ENCODE data around the gene SPSB2.
A peak's percentile ranks its signal among the peaks of the same experiment; 100 is the strongest.

SPSB2 gene

GRCh38 chr12:6850796-6851152, 22.3 kb downstream of the SPSB2 start:
- Mint-ChIP-seq H3K4me1 (peaks cover 38% of the 10 kb centered on the region), H3K36me3 (ENCODE audit: insufficient read depth) (peaks cover 23% of the 10 kb centered on the region), H3K4me3 (peak overlapping the region; percentile 87), H3K9me3 (no peaks in the 10 kb centered on the region), H3K27ac (ENCODE audit: low read depth) (peak overlapping the region; percentile 74), H3K27me3 (no peaks in the 10 kb centered on the region)
- ATAC-seq (replicated peaks; ENCODE audit: extremely low read depth, poor library complexity, severe bottlenecking), result no peak
- DNase-seq (ENCODE audit: low spot score in 2 of 2), result no peak

- DNase-seq (ENCODE audit: low spot score in 2 of 2) (no peak), ATAC-seq (replicated peaks; ENCODE audit: extremely low read depth, poor library complexity, severe bottlenecking) (no peak)
- Mint-ChIP-seq H3K27me3 (no peaks in the 10 kb centered on the region), H3K9me3 (no peaks in the 10 kb centered on the region), H3K36me3 (ENCODE audit: insufficient read depth) (peaks cover 21% of the 10 kb centered on the region), H3K27ac (ENCODE audit: low read depth) (no peak overlapping the region), H3K4me1 (peaks cover 35% of the 10 kb centered on the region), H3K4me3 (peak overlapping the region; percentile 38)
Observed at GRCh38 chr12:6849976-6850560, 23.0 kb downstream of the SPSB2 start.

GRCh38 chr12:6849427-6849826, 23.7 kb downstream of the SPSB2 start:
- ATAC-seq (replicated peaks; ENCODE audit: extremely low read depth, poor library complexity, severe bottlenecking) (no peak), DNase-seq (ENCODE audit: low spot score in 2 of 2) (no peak)
- H3K27me3 Mint-ChIP-seq, result no peaks in the 10 kb centered on the region
- H3K4me3 Mint-ChIP-seq, result no peak overlapping the region
- no peaks in the 10 kb centered on the region for H3K9me3 Mint-ChIP-seq
- peaks cover 21% of the 10 kb centered on the region for H3K36me3 Mint-ChIP-seq (ENCODE audit: insufficient read depth)
- no peak overlapping the region for H3K27ac Mint-ChIP-seq (ENCODE audit: low read depth)
- peaks cover 35% of the 10 kb centered on the region for H3K4me1 Mint-ChIP-seq

GRCh38 chr12:6847676-6848075, 25.4 kb downstream of the SPSB2 start:
- ATAC-seq (replicated peaks; ENCODE audit: extremely low read depth, poor library complexity, severe bottlenecking) (no peak), DNase-seq (ENCODE audit: low spot score in 2 of 2) (no peak)
- Mint-ChIP-seq H3K9me3 (no peaks in the 10 kb centered on the region), H3K27me3 (no peaks in the 10 kb centered on the region), H3K36me3 (ENCODE audit: insufficient read depth) (peaks cover 21% of the 10 kb centered on the region), H3K4me3 (no peak overlapping the region), H3K4me1 (peaks cover 20% of the 10 kb centered on the region), H3K27ac (ENCODE audit: low read depth) (no peak overlapping the region)

GRCh38 chr12:6846316-6846869, 26.7 kb downstream of the SPSB2 start:
- peaks cover 13% of the 10 kb centered on the region for H3K4me1 Mint-ChIP-seq
- H3K27ac Mint-ChIP-seq (ENCODE audit: low read depth), result no peak overlapping the region
- H3K9me3 Mint-ChIP-seq, result no peaks in the 10 kb centered on the region
- no peak overlapping the region for H3K4me3 Mint-ChIP-seq
- ATAC-seq (replicated peaks; ENCODE audit: extremely low read depth, poor library complexity, severe bottlenecking), result no peak
- peaks cover 12% of the 10 kb centered on the region for H3K36me3 Mint-ChIP-seq (ENCODE audit: insufficient read depth)
- DNase-seq (ENCODE audit: low spot score in 2 of 2), result no peak
- no peaks in the 10 kb centered on the region for H3K27me3 Mint-ChIP-seq

- ATAC-seq (replicated peaks; ENCODE audit: extremely low read depth, poor library complexity, severe bottlenecking) (no peak), DNase-seq (ENCODE audit: low spot score in 2 of 2) (no peak)
- Mint-ChIP-seq H3K9me3 (no peaks in the 10 kb centered on the region), H3K36me3 (ENCODE audit: insufficient read depth) (peaks cover 5% of the 10 kb centered on the region), H3K27ac (ENCODE audit: low read depth) (no peak overlapping the region), H3K4me3 (no peak overlapping the region), H3K27me3 (no peaks in the 10 kb centered on the region), H3K4me1 (peaks cover 6% of the 10 kb centered on the region)
Observed at GRCh38 chr12:6845395-6845794, 27.7 kb downstream of the SPSB2 start.

GRCh38 chr12:6843118-6843902, 29.8 kb downstream of the SPSB2 start:
- H3K36me3 Mint-ChIP-seq (ENCODE audit: insufficient read depth), result peaks cover 5% of the 10 kb centered on the region
- H3K27ac Mint-ChIP-seq (ENCODE audit: low read depth), result no peak overlapping the region
- H3K9me3 Mint-ChIP-seq, result no peaks in the 10 kb centered on the region
- no peaks in the 10 kb centered on the region for H3K4me1 Mint-ChIP-seq
- H3K4me3 Mint-ChIP-seq, result no peak overlapping the region
- H3K27me3 Mint-ChIP-seq, result no peaks in the 10 kb centered on the region
- ATAC-seq (replicated peaks; ENCODE audit: extremely low read depth, poor library complexity, severe bottlenecking), result no peak
- no peak for DNase-seq (ENCODE audit: low spot score in 2 of 2)

GRCh38 chr12:6842075-6842474, 31.0 kb downstream of the SPSB2 start:
- DNase-seq (ENCODE audit: low spot score in 2 of 2), result no peak
- no peaks in the 10 kb centered on the region for H3K4me1 Mint-ChIP-seq
- H3K27ac Mint-ChIP-seq (ENCODE audit: low read depth), result no peak overlapping the region
- H3K36me3 Mint-ChIP-seq (ENCODE audit: insufficient read depth), result peaks cover 5% of the 10 kb centered on the region
- no peak for ATAC-seq (replicated peaks; ENCODE audit: extremely low read depth, poor library complexity, severe bottlenecking)
- H3K27me3 Mint-ChIP-seq, result no peaks in the 10 kb centered on the region
- H3K4me3 Mint-ChIP-seq, result no peak overlapping the region
- no peaks in the 10 kb centered on the region for H3K9me3 Mint-ChIP-seq

- H3K27me3 Mint-ChIP-seq, result no peaks in the 10 kb centered on the region
- peaks cover 5% of the 10 kb centered on the region for H3K36me3 Mint-ChIP-seq (ENCODE audit: insufficient read depth)
- H3K27ac Mint-ChIP-seq (ENCODE audit: low read depth), result no peak within 1 kb of the TSS
- DNase-seq (ENCODE audit: low spot score in 2 of 2) (no peak), ATAC-seq (replicated peaks; ENCODE audit: extremely low read depth, poor library complexity, severe bottlenecking) (no peak)
- no peak within 1 kb of the TSS for H3K4me3 Mint-ChIP-seq
- no peaks in the 10 kb centered on the region for H3K4me1 Mint-ChIP-seq
- H3K9me3 Mint-ChIP-seq, result no peaks in the 10 kb centered on the region
Observed at GRCh38 chr12:6840761-6841515, 32.2 kb downstream of the SPSB2 start, which contains the start of gene GNB3. Gene GNB3 (plus strand): TSS chr12:6840925. CDS start chr12:6841288, 363 bp downstream.

- H3K9me3 Mint-ChIP-seq, result no peaks in the 10 kb centered on the region
- H3K27me3 Mint-ChIP-seq, result no peaks in the 10 kb centered on the region
- DNase-seq (ENCODE audit: low spot score in 2 of 2) (no peak), ATAC-seq (replicated peaks; ENCODE audit: extremely low read depth, poor library complexity, severe bottlenecking) (no peak)
- H3K36me3 Mint-ChIP-seq (ENCODE audit: insufficient read depth), result peaks cover 3% of the 10 kb centered on the region
- no peaks in the 10 kb centered on the region for H3K4me1 Mint-ChIP-seq
- H3K4me3 Mint-ChIP-seq, result no peak overlapping the region
- H3K27ac Mint-ChIP-seq (ENCODE audit: low read depth), result no peak overlapping the region
Observed at GRCh38 chr12:6840330-6840729, 32.8 kb downstream of the SPSB2 start.

GRCh38 chr12:6839482-6840201, 33.5 kb downstream of the SPSB2 start:
- Mint-ChIP-seq H3K4me1 (no peaks in the 10 kb centered on the region), H3K27ac (ENCODE audit: low read depth) (no peak overlapping the region), H3K9me3 (no peaks in the 10 kb centered on the region), H3K4me3 (no peak overlapping the region), H3K36me3 (ENCODE audit: insufficient read depth) (peaks cover 3% of the 10 kb centered on the region), H3K27me3 (no peaks in the 10 kb centered on the region)
- DNase-seq (ENCODE audit: low spot score in 2 of 2), result no peak
- no peak for ATAC-seq (replicated peaks; ENCODE audit: extremely low read depth, poor library complexity, severe bottlenecking)

GRCh38 chr12:6838854-6839253, 34.2 kb downstream of the SPSB2 start:
- ATAC-seq (replicated peaks; ENCODE audit: extremely low read depth, poor library complexity, severe bottlenecking), result no peak

More at GRCh38 chr12:6838854-6839253, 34.2 kb downstream of the SPSB2 start:
- Mint-ChIP-seq H3K27ac (ENCODE audit: low read depth) (no peak overlapping the region), H3K4me3 (no peak overlapping the region), H3K4me1 (no peaks in the 10 kb centered on the region), H3K36me3 (ENCODE audit: insufficient read depth) (peaks cover 4% of the 10 kb centered on the region), H3K27me3 (no peaks in the 10 kb centered on the region), H3K9me3 (no peaks in the 10 kb centered on the region)
- DNase-seq (ENCODE audit: low spot score in 2 of 2), result no peak

Measured in central memory CD8-positive, alpha-beta T cell (primary cell).